Activated naive CD4-positive, alpha-beta T cell treated with Interleukin-2 at 50 U/mL for 16 hours (primary cell): Measurements from ENCODE around the gene MRPL52.

Source experiments
- DNase-seq: peaks from one replicate; pipeline ENCODE4 v3.0.0-alpha.2; 2020

The MRPL52 gene

GRCh38 chr14:22883173-22883976 is 53.7 kb downstream of the MRPL52 start, which contains the start of gene REM2:
Gene REM2 (plus strand): TSS chr14:22883222. CDS start chr14:22883288, 66 bp downstream.
- no peak for DNase-seq

- no peak for DNase-seq
Measured at GRCh38 chr14:22884076-22884737, 54.5 kb downstream of the MRPL52 start.
